HUES64 (cell line): ENCODE results near the gene ZCCHC14.
"Not testable (repeated sequence)": the region's sequence is repeated elsewhere in the genome, so short reads cannot be mapped to it uniquely, and the experiment has no call there.

Source experiments
- H3K27ac ChIP-seq: 2 replicates; pipeline ENCODE4 v1.7.0; 2013; ENCODE audit warnings: low read depth, low read length, inconsistent platforms
- H3K27me3 ChIP-seq: 2 replicates; pipeline ENCODE4 v1.6.1; 2013; ENCODE audit warnings: mild to moderate bottlenecking, low read length; ENCODE audit not compliant: insufficient read depth
- H3K36me3 ChIP-seq: 2 replicates; pipeline ENCODE4 v1.6.1; 2013; ENCODE audit warnings: mild to moderate bottlenecking, low read length; ENCODE audit not compliant: insufficient read depth
- H3K4me1 ChIP-seq: 2 replicates; pipeline ENCODE4 v1.6.1; 2013; ENCODE audit warnings: mild to moderate bottlenecking, low read length, moderate library complexity; ENCODE audit not compliant: insufficient read depth
- H3K4me3 ChIP-seq: 2 replicates; pipeline ENCODE4 v1.5.1; 2013; ENCODE audit warnings: mild to moderate bottlenecking, low read length, moderate library complexity
- H3K9ac ChIP-seq: 2 replicates; pipeline ENCODE4 v1.6.1; 2013; ENCODE audit warnings: mild to moderate bottlenecking, low read depth, low read length
- H3K9me3 ChIP-seq: 2 replicates; pipeline ENCODE4 v1.6.1; 2013; ENCODE audit warnings: low read depth, low read length; ENCODE audit not compliant: insufficient read depth
- WGBS: fragments of 150-250, 120-280 bp; methylation state at CpG from one replicate; pipeline ENCODE4 v1.1.7; 2013; ENCODE audit warnings: missing lambda C conversion rate; 5-methylcytosine and 5-hydroxymethylcytosine counted together

ZCCHC14 gene

GRCh38 chr16:87521764-87522163 lies 28.9 kb upstream of the ZCCHC14 start:
- H3K4me3 ChIP-seq, H3K27me3 ChIP-seq, H3K27ac ChIP-seq, H3K9me3 ChIP-seq, H3K9ac ChIP-seq, H3K36me3 ChIP-seq, H3K4me1 ChIP-seq: not testable (repeated sequence)
- 91% methylated on average over 7 of the region's 7 CpGs for WGBS

DNA sequence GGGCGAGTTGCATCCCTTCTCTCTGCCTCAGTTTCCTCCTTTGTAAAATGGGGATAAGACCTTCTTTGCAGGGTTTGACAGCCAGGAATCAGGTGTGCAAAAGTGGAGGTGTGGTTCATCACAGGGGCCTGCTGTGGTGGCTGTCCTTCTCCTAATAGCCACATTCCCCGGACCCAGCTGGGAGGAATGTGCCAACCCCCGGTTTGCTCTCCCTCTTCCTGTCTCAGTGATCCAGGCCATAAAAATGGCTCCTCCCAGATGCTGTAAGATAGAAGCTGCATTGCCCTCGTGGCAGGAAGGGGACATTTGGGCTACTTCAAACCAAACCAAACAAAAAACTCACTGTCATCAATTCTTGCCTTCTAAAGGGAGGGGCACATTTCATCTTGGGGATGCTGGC lies 26.3 kb upstream of the ZCCHC14 start:
- 71% methylated on average over 4 of the region's 4 CpGs for WGBS
- not testable (repeated sequence) for H3K27me3 ChIP-seq, H3K27ac ChIP-seq, H3K9me3 ChIP-seq, H3K4me3 ChIP-seq, H3K9ac ChIP-seq, H3K36me3 ChIP-seq, H3K4me1 ChIP-seq

DNA sequence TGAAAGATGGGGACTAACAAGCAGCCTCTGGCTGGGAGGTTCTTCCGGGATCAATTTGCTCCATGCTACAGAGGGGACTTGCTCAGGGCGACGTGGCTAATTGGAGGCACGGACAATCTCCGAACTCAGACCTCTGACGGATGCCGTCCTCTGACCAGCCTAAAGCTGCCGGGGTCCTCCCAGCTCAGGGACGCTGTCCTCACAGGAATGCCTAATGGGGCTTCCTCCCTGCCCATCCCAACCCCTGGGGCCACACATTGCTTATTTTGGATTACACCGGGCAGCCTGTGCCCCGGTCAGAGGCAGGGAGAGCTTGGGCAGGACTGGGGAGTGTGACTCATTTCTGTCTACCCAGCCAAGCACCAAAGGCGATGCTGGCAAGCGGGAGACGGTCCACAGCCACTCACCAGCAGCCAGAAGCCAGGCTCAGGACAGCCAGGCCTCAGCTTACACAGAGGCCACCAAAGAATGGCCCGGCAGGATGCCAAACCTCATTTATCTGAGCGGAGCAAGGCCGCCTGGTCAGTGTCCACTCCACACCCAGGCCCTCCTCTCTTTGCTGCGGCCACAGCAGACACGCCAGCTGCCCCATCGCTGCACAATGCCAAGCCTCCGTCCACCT lies 25.7 kb upstream of the ZCCHC14 start:
- not testable (repeated sequence) for H3K27me3 ChIP-seq, H3K4me1 ChIP-seq, H3K9me3 ChIP-seq, H3K36me3 ChIP-seq, H3K4me3 ChIP-seq, H3K9ac ChIP-seq, H3K27ac ChIP-seq
- WGBS, result 93% methylated on average over 21 of the region's 21 CpGs

DNA sequence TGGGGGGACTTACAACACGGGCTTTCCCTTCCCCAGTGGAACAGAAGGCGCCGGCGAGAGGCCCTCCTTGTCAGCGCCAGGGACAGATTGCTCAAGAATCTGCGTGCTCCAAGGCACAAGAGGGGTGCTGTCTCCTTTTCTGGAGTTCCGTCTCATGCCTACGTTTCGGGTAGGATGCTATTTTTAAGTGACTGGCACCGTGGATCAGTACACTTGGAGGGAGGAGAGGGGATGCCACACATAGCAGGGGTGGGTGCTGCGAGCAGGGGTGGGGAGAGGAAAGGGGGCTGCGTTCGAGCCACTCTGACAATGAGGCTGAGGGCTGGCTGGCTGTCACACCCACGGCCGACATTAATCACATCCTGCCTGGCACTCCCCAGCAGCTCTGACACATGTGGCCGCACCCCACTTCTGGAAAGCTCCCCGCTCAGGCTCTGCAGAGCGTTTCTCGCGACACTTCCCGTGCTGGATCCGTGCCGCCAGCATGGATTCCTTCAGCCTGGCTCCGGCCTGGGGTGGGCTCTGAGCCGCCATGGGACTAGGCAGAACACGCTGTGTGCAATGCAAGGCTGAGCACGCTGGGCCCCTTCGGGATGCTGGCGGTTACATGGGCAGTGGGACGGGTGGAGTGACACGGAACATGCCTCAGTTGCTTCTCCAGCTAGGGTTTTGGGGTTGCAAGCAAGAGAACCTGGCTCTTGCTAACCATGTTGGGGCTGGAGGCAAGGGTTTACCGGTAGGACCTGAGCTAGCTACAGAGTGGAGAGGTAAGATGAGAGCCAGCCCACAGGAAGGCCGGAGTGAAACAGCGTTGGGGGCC lies 25.0 kb upstream of the ZCCHC14 start:
- H3K9me3 ChIP-seq, H3K27me3 ChIP-seq, H3K9ac ChIP-seq, H3K27ac ChIP-seq, H3K4me3 ChIP-seq, H3K36me3 ChIP-seq, H3K4me1 ChIP-seq: not testable (repeated sequence)
- WGBS, result 90% methylated on average over 31 of the region's 34 CpGs

GRCh38 chr16:87516361-87516760 lies 23.5 kb upstream of the ZCCHC14 start:
- no peaks in the 10 kb centered on the region for H3K4me1 ChIP-seq
- H3K27me3 ChIP-seq, result no peaks in the 10 kb centered on the region
- H3K9ac ChIP-seq, result no peak overlapping the region
- H3K4me3 ChIP-seq, result no peak overlapping the region
- no peak overlapping the region for H3K27ac ChIP-seq
- no peaks in the 10 kb centered on the region for H3K36me3 ChIP-seq
- WGBS, result 95% methylated on average over 12 of the region's 12 CpGs
- H3K9me3 ChIP-seq, result no peaks in the 10 kb centered on the region

- H3K27me3 ChIP-seq, result no peaks in the 10 kb centered on the region
- no peaks in the 10 kb centered on the region for H3K9me3 ChIP-seq
- no peaks in the 10 kb centered on the region for H3K4me1 ChIP-seq
- no peaks in the 10 kb centered on the region for H3K36me3 ChIP-seq
- no peak overlapping the region for H3K27ac ChIP-seq
- 90% methylated on average over 19 of the region's 19 CpGs for WGBS
- H3K9ac ChIP-seq, result no peak overlapping the region
- H3K4me3 ChIP-seq, result no peak overlapping the region
Observed at GRCh38 chr16:87515475-87516330, 22.9 kb upstream of the ZCCHC14 start.

- WGBS, result 92% methylated on average over 4 of the region's 4 CpGs
- H3K27me3 ChIP-seq, result not testable (repeated sequence)
Observed at GRCh38 chr16:87509778-87510177, 17.0 kb upstream of the ZCCHC14 start.

GRCh38 chr16:87507351-87508069 lies 14.7 kb upstream of the ZCCHC14 start:
- no peaks in the 10 kb centered on the region for H3K4me1 ChIP-seq
- no peak overlapping the region for H3K27ac ChIP-seq
- H3K4me3 ChIP-seq, result no peak overlapping the region
- H3K9ac ChIP-seq, result no peak overlapping the region
- 85% methylated on average over 25 of the region's 25 CpGs for WGBS
- no peaks in the 10 kb centered on the region for H3K36me3 ChIP-seq
- H3K27me3 ChIP-seq, result no peaks in the 10 kb centered on the region
- no peaks in the 10 kb centered on the region for H3K9me3 ChIP-seq

More at GRCh38 chr16:87509778-87510177, 17.0 kb upstream of the ZCCHC14 start:
- not testable (repeated sequence) for H3K9me3 ChIP-seq, H3K4me3 ChIP-seq, H3K27ac ChIP-seq, H3K36me3 ChIP-seq, H3K9ac ChIP-seq, H3K4me1 ChIP-seq

DNA sequence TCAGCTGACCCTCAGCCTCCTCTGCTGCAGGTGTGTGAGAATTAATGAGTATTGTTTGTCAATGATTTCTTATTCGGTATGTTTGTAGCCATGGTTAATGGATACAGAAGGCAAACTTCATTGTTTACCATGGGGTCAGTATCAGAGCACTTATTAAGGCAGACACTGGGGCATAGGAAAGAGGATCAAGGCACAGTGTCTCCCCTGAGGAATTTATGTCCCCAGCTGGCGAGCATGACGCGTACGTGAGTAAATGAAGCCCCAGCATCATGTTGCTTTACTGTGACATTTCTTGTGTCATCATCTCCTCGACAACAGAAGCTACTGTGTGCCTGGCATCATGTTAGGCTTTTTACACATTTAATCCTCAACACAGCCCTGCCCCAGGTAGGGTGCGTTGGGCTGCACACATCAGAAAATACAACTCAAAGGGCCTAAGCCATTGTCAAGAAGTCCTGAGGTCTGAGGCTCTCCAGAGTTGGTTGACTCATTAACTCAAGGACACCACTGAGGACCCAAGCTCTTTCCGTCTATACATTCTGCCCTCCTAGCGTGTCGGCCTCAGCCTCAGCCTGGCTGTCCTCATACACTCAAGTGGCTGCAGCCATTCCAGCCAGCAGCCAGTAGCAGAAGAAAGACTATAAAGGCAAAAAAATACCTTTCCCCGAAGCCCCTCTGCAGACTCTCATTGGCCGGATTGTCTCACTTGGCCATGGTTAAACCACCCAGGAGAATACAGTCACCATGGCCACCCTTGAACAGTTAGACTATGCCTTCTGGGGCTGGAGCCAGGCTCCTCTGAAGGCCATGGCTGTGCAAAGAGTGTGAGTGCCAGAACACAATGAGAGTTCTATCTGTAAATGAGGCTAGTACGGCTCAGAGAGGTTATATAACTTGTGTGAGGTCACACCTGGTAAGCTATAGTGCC lies 13.9 kb upstream of the ZCCHC14 start:
- H3K9me3 ChIP-seq, result no peaks in the 10 kb centered on the region
- H3K4me1 ChIP-seq, result no peaks in the 10 kb centered on the region
- no peaks in the 10 kb centered on the region for H3K36me3 ChIP-seq
- WGBS, result 94% methylated on average over 13 of the region's 13 CpGs
- no peaks in the 10 kb centered on the region for H3K27me3 ChIP-seq
- no peak overlapping the region for H3K9ac ChIP-seq
- no peak overlapping the region for H3K4me3 ChIP-seq
- H3K27ac ChIP-seq, result no peak overlapping the region

DNA sequence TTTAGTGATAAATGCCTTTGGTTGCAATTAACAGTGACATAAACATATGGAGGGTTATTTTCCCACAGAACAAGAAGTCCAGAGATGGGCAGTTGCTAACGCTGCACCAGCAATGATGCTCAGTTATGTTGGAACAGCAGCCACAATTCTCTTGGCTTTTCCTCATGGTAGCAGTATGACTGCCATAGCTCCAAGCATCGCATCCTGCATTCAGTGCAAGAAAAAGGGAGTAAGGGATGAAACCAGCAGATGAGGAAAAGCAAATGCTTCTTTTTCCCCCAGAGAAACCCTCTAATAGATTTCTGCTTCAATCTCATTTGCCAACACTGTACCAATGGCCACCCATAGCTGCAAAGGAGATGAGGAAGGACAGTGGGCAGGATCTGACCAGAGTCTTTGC lies 13.0 kb upstream of the ZCCHC14 start:
- H3K9me3 ChIP-seq, result no peaks in the 10 kb centered on the region
- 94% methylated on average over 2 of the region's 2 CpGs for WGBS

More for the DNA sequence above, 13.0 kb upstream of the ZCCHC14 start:
- no peaks in the 10 kb centered on the region for H3K36me3 ChIP-seq
- H3K27me3 ChIP-seq, result no peaks in the 10 kb centered on the region
- no peak overlapping the region for H3K9ac ChIP-seq
- H3K27ac ChIP-seq, result no peak overlapping the region
- no peaks in the 10 kb centered on the region for H3K4me1 ChIP-seq
- no peak overlapping the region for H3K4me3 ChIP-seq
